K562 (cell line): Measurements from ENCODE around the gene TRAF3IP3. TPM values are rescaled to one million over a fixed set of nuclear protein-coding genes. Genes with fewer than 3 reads are reported as not detected.

Source experiments
- ARID1B ChIP-seq: fragments of 450-650 bp; IDR thresholded peaks from 2 replicates; pipeline ENCODE4 v1.6.1; 2016; ENCODE audit warnings: antibody characterized with exemption, mild to moderate bottlenecking, inconsistent platforms
- CXXC5 ChIP-seq: fragments of 250-450 bp; sonication (Bioruptor Pico); IDR thresholded peaks from 2 replicates; pipeline ENCODE4 v1.8.0; 2022; ENCODE audit warnings: inconsistent platforms, mild to moderate bottlenecking, moderate library complexity
- EHMT2 ChIP-seq: fragments of 450-650 bp; IDR thresholded peaks from 2 replicates; pipeline ENCODE4 v1.6.1; 2018; ENCODE audit warnings: antibody characterized with exemption
- FOXJ3 ChIP-seq: sonication (generic); formaldehyde crosslinking; IDR thresholded peaks from 2 replicates; pipeline ENCODE4 v1.4.0; 2020; ENCODE audit warnings: mild to moderate bottlenecking, missing genetic modification reagents
- HDAC2 ChIP-seq: fragments of 450-650 bp; IDR thresholded peaks from 2 replicates; pipeline ENCODE4 v1.6.1; 2016; ENCODE audit warnings: mild to moderate bottlenecking
- HMGN3 ChIP-seq: IDR thresholded peaks from 2 replicates; pipeline ENCODE4 v1.6.1; 2011; ENCODE audit warnings: borderline replicate concordance, low read depth, mild to moderate bottlenecking, mixed read lengths, low read length; ENCODE audit not compliant: insufficient read length; ENCODE audit errors: extremely low read depth
- KAT2B ChIP-seq: IDR thresholded peaks from one replicate; pipeline ENCODE4 v1.6.1; 2012; ENCODE audit warnings: low read depth, mild to moderate bottlenecking, control low read depth, inconsistent platforms, low read length, moderate library complexity
- NFRKB ChIP-seq: fragments of 450-650 bp; IDR thresholded peaks from 2 replicates; pipeline ENCODE4 v1.6.1; 2016; ENCODE audit warnings: low read depth
- POLR3A ChIP-seq: IDR thresholded peaks from 2 replicates; pipeline ENCODE4 v1.6.1; 2011; ENCODE audit warnings: borderline replicate concordance, mild to moderate bottlenecking, moderate library complexity; ENCODE audit not compliant: insufficient read length, insufficient read depth; ENCODE audit errors: extremely low read depth
- RBM14 ChIP-seq: fragments of 200-400 bp; formaldehyde crosslinking; IDR thresholded peaks from 2 replicates; pipeline ENCODE4 v1.6.1; 2018; ENCODE audit warnings: low read depth, mild to moderate bottlenecking, low read length, moderate library complexity, borderline replicate concordance; ENCODE audit not compliant: insufficient read depth
- SMAD3 ChIP-seq: fragments of 450-650 bp; formaldehyde crosslinking; conservative IDR thresholded peaks from 2 replicates; pipeline ENCODE4 v1.4.0; 2020; ENCODE audit warnings: mild to moderate bottlenecking
- ZBTB11 ChIP-seq, 3 experiments: fragments of 200-800 bp in 1 of 3; fragments of 250-450 bp in 1 of 3; fragments of 450-650 bp in 1 of 3; sonication (Bioruptor Pico) in 1 of 3; sonication (Bioruptor generic) in 1 of 3; formaldehyde crosslinking in 1 of 3; IDR thresholded peaks; 2 replicates each; pipeline versions ENCODE4 v1.6.1 to v1.8.0; 2016 to 2022; ENCODE audit warnings: mild to moderate bottlenecking in 2 of 3, missing genetic modification characterization in 2 of 3, missing compliant biosample characterization in 1 of 3, moderate library complexity in 1 of 3
- ZNF23 ChIP-seq: fragments of 250-450 bp; sonication (Bioruptor Pico); IDR thresholded peaks from 2 replicates; pipeline ENCODE4 v1.4.0; 2020; ENCODE audit warnings: mild to moderate bottlenecking
- ZNF511 ChIP-seq: sonication (generic); formaldehyde crosslinking; IDR thresholded peaks from 2 replicates; pipeline ENCODE4 v1.8.0; 2022; ENCODE audit warnings: mild to moderate bottlenecking, missing genetic modification reagents
- ZNF75A ChIP-seq: fragments of 450-650 bp; formaldehyde crosslinking; IDR thresholded peaks from 2 replicates; pipeline ENCODE4 v1.4.0; 2020; ENCODE audit warnings: mild to moderate bottlenecking
- ZNF830 ChIP-seq: fragments of 250-450 bp; sonication (Bioruptor Pico); IDR thresholded peaks from 2 replicates; pipeline ENCODE4 v1.5.0; 2021; ENCODE audit warnings: mild to moderate bottlenecking
- polyA plus RNA-seq, 8 experiments: library from polyadenylated mRNA; depleted of rRNA in 4 of 8; stranded (reverse) in 5 of 8; unstranded in 3 of 8; fragments of >200 nt; fragmentation: Nextera tagmentation in 2 of 8; fragmentation: Illumina TruSeq in 1 of 8; extraction: Ambion mirVana in 2 of 8; extraction: Trizol in 1 of 8; gene quantifications; 2 replicates each; pipeline versions ENCODE4 v1.2.1 to v1.2.3, GENCODE V29; 2011 to 2014; ENCODE audit warnings: inconsistent platforms in 1 of 8, missing spikeins in 1 of 8
- total RNA-seq, 7 experiments: library from RNA; depleted of rRNA in 6 of 7; stranded (reverse); fragments of >200 nt in 6 of 7; fragmentation: Illumina TruSeq in 2 of 7; extraction: Trizol in 2 of 7; gene quantifications; 2 replicates each; pipeline versions ENCODE4 v1.2.1 to v1.2.3, GENCODE V29; 2011 to 2021; ENCODE audit warnings: low replicate concordance in 1 of 7
- TF ChIP-seq, protein P1 (sequence below), 2 experiments: IDR thresholded peaks; 2 replicates each; pipeline ENCODE4 v1.6.1; 2012; ENCODE audit warnings: improper control_type of control experiment in 2 of 2, low read depth in 2 of 2, low read length in 2 of 2, borderline replicate concordance in 1 of 2
- TF ChIP-seq, protein P2 (sequence below): fragments of 450-650 bp; formaldehyde crosslinking; IDR thresholded peaks from 2 replicates; pipeline ENCODE4 v1.4.0; 2020; ENCODE audit warnings: mild to moderate bottlenecking, moderate library complexity

TRAF3IP3 gene
- total and polyA plus RNA-seq, 9 of the 15 experiments (the other 6 are each of a cell fraction or from before 2014, with no cell fraction given), result 0.06 to 1.1 (median 0.31) TPM

DNA sequence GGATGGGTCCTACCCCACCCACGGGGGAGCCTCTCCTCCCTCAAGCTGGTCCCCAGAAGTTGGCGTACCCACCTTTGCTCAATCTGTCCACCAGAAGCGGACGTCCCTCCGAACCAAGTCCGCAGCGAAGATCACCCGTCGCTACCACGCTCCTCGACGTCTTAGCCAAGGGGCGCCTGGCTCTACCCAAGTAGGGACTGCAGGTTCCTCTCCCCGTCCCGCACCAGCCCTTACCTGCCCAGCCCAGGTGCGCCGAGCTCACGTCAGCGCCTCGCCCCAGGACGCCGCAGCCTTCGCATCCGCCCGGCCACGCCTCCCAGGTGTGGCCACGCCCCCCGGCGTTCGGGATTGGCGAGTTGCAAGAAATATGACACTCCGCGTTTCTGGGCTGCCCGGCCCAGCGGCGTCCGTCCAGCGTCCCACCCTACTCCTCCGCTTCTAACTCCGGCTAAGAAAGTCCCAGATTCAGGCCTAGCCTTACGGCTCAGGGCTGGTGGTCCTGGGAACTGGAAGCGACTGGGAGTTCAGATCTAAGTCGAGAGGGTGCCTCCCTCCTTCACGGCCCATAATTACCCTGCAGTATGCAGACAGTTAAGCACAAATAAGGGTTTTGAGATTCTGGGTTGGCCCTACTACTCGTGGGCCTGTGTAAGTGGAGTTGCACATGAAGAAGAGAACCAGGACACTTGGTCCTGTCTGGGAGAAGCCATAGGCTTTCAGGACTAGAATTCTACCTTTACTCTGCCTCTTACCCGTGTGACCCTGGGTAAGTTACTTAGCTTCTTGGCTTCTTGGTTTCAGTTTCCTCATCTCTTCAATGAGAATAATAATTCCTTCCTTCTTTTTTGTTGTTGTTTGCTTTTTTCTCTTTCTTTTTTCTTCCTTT, 50.3 kb downstream of the TRAF3IP3 start, which contains the start of gene IRF6 (continued):
- TF ChIP-seq, protein P1, sequence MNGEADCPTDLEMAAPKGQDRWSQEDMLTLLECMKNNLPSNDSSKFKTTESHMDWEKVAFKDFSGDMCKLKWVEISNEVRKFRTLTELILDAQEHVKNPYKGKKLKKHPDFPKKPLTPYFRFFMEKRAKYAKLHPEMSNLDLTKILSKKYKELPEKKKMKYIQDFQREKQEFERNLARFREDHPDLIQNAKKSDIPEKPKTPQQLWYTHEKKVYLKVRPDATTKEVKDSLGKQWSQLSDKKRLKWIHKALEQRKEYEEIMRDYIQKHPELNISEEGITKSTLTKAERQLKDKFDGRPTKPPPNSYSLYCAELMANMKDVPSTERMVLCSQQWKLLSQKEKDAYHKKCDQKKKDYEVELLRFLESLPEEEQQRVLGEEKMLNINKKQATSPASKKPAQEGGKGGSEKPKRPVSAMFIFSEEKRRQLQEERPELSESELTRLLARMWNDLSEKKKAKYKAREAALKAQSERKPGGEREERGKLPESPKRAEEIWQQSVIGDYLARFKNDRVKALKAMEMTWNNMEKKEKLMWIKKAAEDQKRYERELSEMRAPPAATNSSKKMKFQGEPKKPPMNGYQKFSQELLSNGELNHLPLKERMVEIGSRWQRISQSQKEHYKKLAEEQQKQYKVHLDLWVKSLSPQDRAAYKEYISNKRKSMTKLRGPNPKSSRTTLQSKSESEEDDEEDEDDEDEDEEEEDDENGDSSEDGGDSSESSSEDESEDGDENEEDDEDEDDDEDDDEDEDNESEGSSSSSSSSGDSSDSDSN (IDR thresholded peaks at IDR 0.05; ENCODE audit: borderline replicate concordance in 1 of 2, low read depth in 2 of 2, low read length in 2 of 2), result peak in 1 of 2 experiments; percentile 69; a peak in 1 of 4 replicates
- 0 out of 2 replicates have a peak, but pooled peaks have one; percentile 24 for TF ChIP-seq NFRKB
- TF ChIP-seq ZBTB11 (CRISPR knock-in tag; IDR thresholded peaks at IDR 0.05), result peak in 1 of 3 experiments; percentile 43; a peak in 1 of 6 replicates
- no peak for TF ChIP-seq FOXJ3 (CRISPR knock-in tag)
- peak; percentile 80; the same call in 1 of the 2 replicates for TF ChIP-seq CXXC5
- no peak; the same call in 1 of the 2 replicates for TF ChIP-seq ZNF511
- no peak for TF ChIP-seq RBM14
- no peak for TF ChIP-seq ZNF75A
- 0 out of 2 replicates have a peak, but pooled peaks have one; percentile 49 for TF ChIP-seq HDAC2
- TF ChIP-seq, protein P2, sequence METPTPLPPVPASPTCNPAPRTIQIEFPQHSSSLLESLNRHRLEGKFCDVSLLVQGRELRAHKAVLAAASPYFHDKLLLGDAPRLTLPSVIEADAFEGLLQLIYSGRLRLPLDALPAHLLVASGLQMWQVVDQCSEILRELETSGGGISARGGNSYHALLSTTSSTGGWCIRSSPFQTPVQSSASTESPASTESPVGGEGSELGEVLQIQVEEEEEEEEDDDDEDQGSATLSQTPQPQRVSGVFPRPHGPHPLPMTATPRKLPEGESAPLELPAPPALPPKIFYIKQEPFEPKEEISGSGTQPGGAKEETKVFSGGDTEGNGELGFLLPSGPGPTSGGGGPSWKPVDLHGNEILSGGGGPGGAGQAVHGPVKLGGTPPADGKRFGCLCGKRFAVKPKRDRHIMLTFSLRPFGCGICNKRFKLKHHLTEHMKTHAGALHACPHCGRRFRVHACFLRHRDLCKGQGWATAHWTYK (CRISPR knock-in tag), result 0 out of 2 replicates have a peak, but pooled peaks have one; percentile 21
- peak; percentile 25; the same call in 1 of the 2 replicates for TF ChIP-seq ARID1B
- TF ChIP-seq SMAD3 (CRISPR knock-in tag), result no peak; the same call in 1 of the 2 replicates
- TF ChIP-seq EHMT2, result no peak
- TF ChIP-seq ZNF830 (CRISPR knock-in tag), result no peak
- peak; percentile 92 for TF ChIP-seq HMGN3
- no peak; the same call in 1 of the 2 replicates for TF ChIP-seq ZNF23 (CRISPR knock-in tag)
- TF ChIP-seq POLR3A, result no peak
- TF ChIP-seq KAT2B, result no peak
